PC-9 (cell line): ENCODE results near the gene HEPACAM. TPM values are rescaled to one million over a fixed set of nuclear protein-coding genes. Genes with fewer than 3 reads are reported as not detected.

Experiments used
- BruUV-seq: library from RNA; stranded (reverse); fragments of 400-500 nt; replicated peaks from 2 replicates; lab custom pipeline; 2021; lab: Mats Ljungman, UMichigan
- CTCF ChIA-PET: fragments of 300-600 bp; sonication (Branson Sonifier 250); formaldehyde crosslinking; loops from one replicate; lab custom pipeline; 2022; ENCODE audit warnings: antibody characterized with exemption; lab: Charles Lee
- POLR2A ChIA-PET: fragments of 300-600 bp; sonication (Branson Sonifier 250); formaldehyde crosslinking; loops from one replicate; lab custom pipeline; 2022; ENCODE audit warnings: antibody characterized with exemption; ENCODE audit not compliant: unreplicated experiment; lab: Charles Lee
- DNase-seq, 2 experiments: peaks; one replicate each; pipeline versions ENCODE4 v3.0.0 to v3.0.0-alpha.2; 2015 to 2022; ENCODE audit warnings: mixed read lengths in 1 of 2
- H2AFZ ChIP-seq: fragments of 200-600 bp; sonication (generic); 2 replicates; pipeline ENCODE4 v1.8.1; 2017; ENCODE audit warnings: antibody characterized with exemption
- H3F3A ChIP-seq: fragments of 200-600 bp; sonication (generic); 2 replicates; pipeline ENCODE4 v1.8.1; 2017; ENCODE audit warnings: antibody characterized with exemption, mild to moderate bottlenecking, low read depth; ENCODE audit not compliant: insufficient read depth
- H3K27ac ChIP-seq: fragments of 200-600 bp; sonication (generic); 2 replicates; pipeline ENCODE4 v1.6.1; 2016; ENCODE audit warnings: mixed run types
- H3K27me3 ChIP-seq: fragments of 200-600 bp; sonication (generic); 2 replicates; pipeline ENCODE4 v1.6.1; 2016; ENCODE audit warnings: low read depth, mixed run types; ENCODE audit not compliant: insufficient read depth
- H3K36me3 ChIP-seq: fragments of 200-600 bp; sonication (generic); 2 replicates; pipeline ENCODE4 v1.6.1; 2016; ENCODE audit warnings: low read depth, mixed run types
- H3K4me1 ChIP-seq: fragments of 200-600 bp; sonication (generic); replicated peaks from 2 replicates; pipeline ENCODE4 v1.6.1; 2016; ENCODE audit warnings: mixed run types; ENCODE audit not compliant: insufficient read depth
- H3K4me2 ChIP-seq: fragments of 200-600 bp; sonication (generic); 2 replicates; pipeline ENCODE4 v1.6.1; 2017; ENCODE audit warnings: mixed run types
- H3K4me3 ChIP-seq: fragments of 200-600 bp; sonication (generic); 2 replicates; pipeline ENCODE4 v1.6.1; 2016; ENCODE audit warnings: mixed run types
- H3K79me2 ChIP-seq: fragments of 200-600 bp; sonication (generic); 2 replicates; pipeline ENCODE4 v1.6.1; 2017; ENCODE audit warnings: low read depth, mixed run types
- H3K9me2 ChIP-seq: fragments of 200-600 bp; sonication (generic); 2 replicates; pipeline ENCODE4 v1.8.1; 2017; ENCODE audit warnings: mild to moderate bottlenecking; ENCODE audit not compliant: insufficient read depth
- H3K9me3 ChIP-seq: fragments of 200-600 bp; sonication (generic); 2 replicates; pipeline ENCODE4 v1.8.1; 2016; ENCODE audit warnings: low read depth; ENCODE audit not compliant: insufficient read depth
- H4K20me1 ChIP-seq: fragments of 200-600 bp; sonication (generic); 2 replicates; pipeline ENCODE4 v1.8.1; 2017; ENCODE audit not compliant: insufficient read depth
- EZH2 ChIP-seq: fragments of 200-600 bp; sonication (generic); IDR thresholded peaks from 2 replicates; pipeline ENCODE4 v1.8.0; 2017; ENCODE audit warnings: antibody characterized with exemption, low read depth
- intact Hi-C: fragments of 100-400 bp; cut with micrococcal nuclease; formaldehyde crosslinking; loops from one replicate; pipeline ENCODE4 v1.10.0; 2022; ENCODE audit not compliant: unreplicated experiment
- total RNA-seq: library from RNA; stranded (reverse); gene quantifications from 2 replicates; pipeline ENCODE4 v1.2.3, GENCODE V29; 2021
- TF ChIP-seq, protein P1 (sequence below): fragments of 200-600 bp; sonication (generic); conservative IDR thresholded peaks from 2 replicates; pipeline ENCODE4 v1.6.1; 2017; ENCODE audit warnings: mixed run types, antibody characterized with exemption, mild to moderate bottlenecking, moderate library complexity

HEPACAM gene
- total RNA-seq, 1 experiment from 2014 or later = not detected

DNA sequence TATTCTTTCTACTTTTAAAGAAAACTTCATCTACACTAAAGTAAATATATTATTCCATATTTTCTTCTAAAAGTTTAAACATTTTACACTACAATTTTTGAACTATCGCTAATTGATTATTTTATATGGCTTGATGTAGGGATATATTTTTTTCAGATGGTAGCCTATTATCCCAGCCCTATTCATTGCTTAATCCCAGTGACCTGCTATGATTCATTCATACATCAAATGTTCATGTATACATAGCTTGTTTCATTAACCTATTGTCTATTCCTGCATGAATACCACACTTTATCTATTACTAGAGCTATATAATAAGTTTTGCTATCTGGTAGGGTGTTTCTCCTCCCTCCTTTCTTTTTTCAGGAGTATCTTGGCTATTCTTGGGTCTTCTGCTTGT, 33.2 kb downstream of the HEPACAM start:
- no peak overlapping the region for H2AFZ ChIP-seq

DNA sequence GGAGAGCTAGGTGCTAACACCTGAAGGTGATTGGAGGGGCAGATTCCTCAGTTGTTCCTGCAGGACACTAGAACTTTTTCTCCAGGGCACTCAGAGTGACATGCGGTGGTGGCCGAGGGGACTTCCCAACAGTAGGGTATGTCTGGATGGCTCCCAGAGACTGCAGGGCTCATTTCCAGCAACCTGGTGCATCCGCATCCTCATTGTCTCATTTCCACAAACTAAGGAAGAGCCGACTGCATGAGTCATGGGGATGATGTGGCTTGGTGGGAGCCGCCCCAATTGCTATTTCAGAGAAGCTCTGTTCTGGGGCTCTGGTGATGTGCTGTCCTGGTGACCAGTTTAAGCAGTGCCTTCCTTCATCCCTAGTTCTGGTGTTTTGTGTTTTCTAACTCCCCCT, 35.4 kb downstream of the HEPACAM start:
- H3K79me2 ChIP-seq = no peaks in the 10 kb centered on the region
- H3K27ac ChIP-seq = peak overlapping the region; percentile 41
- H3K27me3 ChIP-seq = no peaks in the 10 kb centered on the region
- H4K20me1 ChIP-seq = no peaks in the 10 kb centered on the region
- ChIA-PET POLR2A (interaction anchor here (0.8 kb wide), 1 partner anchor 278 kb away, joined by 5 read pairs; no protein-coding TSS in a partner anchor), CTCF (no interaction called here)
- peaks cover 34% of the 10 kb centered on the region for H3K4me1 ChIP-seq
- H3K9me2 ChIP-seq = no peaks in the 10 kb centered on the region
- H3K4me2 ChIP-seq = peak overlapping the region; percentile 43
- H3F3A ChIP-seq = peaks cover 16% of the 10 kb centered on the region; the same call in 1 of the 2 replicates
- TF ChIP-seq EZH2 = no peak
- TF ChIP-seq, protein P1, sequence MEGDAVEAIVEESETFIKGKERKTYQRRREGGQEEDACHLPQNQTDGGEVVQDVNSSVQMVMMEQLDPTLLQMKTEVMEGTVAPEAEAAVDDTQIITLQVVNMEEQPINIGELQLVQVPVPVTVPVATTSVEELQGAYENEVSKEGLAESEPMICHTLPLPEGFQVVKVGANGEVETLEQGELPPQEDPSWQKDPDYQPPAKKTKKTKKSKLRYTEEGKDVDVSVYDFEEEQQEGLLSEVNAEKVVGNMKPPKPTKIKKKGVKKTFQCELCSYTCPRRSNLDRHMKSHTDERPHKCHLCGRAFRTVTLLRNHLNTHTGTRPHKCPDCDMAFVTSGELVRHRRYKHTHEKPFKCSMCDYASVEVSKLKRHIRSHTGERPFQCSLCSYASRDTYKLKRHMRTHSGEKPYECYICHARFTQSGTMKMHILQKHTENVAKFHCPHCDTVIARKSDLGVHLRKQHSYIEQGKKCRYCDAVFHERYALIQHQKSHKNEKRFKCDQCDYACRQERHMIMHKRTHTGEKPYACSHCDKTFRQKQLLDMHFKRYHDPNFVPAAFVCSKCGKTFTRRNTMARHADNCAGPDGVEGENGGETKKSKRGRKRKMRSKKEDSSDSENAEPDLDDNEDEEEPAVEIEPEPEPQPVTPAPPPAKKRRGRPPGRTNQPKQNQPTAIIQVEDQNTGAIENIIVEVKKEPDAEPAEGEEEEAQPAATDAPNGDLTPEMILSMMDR = no peak
- H2AFZ ChIP-seq = no peak overlapping the region
- H3K4me3 ChIP-seq = no peak overlapping the region
- intact Hi-C loops = no loop called here
- no peaks in the 10 kb centered on the region for H3K36me3 ChIP-seq
- no peaks in the 10 kb centered on the region for H3K9me3 ChIP-seq
- peak; percentile 42 to 51 for DNase-seq
- BruUV-seq = no TSS peak

More for the DNA sequence above, 33.2 kb downstream of the HEPACAM start:
- TF ChIP-seq EZH2 = no peak
- TF ChIP-seq, protein P1 = no peak
- H3K27me3 ChIP-seq = no peaks in the 10 kb centered on the region
- peaks cover 34% of the 10 kb centered on the region for H3K4me1 ChIP-seq
- no peaks in the 10 kb centered on the region for H3K79me2 ChIP-seq
- no peak overlapping the region for H3K4me2 ChIP-seq
- H3K4me3 ChIP-seq = no peak overlapping the region
- H4K20me1 ChIP-seq = no peaks in the 10 kb centered on the region
- H3F3A ChIP-seq = peaks cover 16% of the 10 kb centered on the region; the same call in 1 of the 2 replicates
- intact Hi-C loops = no loop called here
- no TSS peak for BruUV-seq
- no peaks in the 10 kb centered on the region for H3K9me3 ChIP-seq
- no peaks in the 10 kb centered on the region for H3K36me3 ChIP-seq
- POLR2A ChIA-PET = no interaction called here
- no peaks in the 10 kb centered on the region for H3K9me2 ChIP-seq
- CTCF ChIA-PET = no interaction called here
- no peak overlapping the region for H3K27ac ChIP-seq
- no peak for DNase-seq

DNA sequence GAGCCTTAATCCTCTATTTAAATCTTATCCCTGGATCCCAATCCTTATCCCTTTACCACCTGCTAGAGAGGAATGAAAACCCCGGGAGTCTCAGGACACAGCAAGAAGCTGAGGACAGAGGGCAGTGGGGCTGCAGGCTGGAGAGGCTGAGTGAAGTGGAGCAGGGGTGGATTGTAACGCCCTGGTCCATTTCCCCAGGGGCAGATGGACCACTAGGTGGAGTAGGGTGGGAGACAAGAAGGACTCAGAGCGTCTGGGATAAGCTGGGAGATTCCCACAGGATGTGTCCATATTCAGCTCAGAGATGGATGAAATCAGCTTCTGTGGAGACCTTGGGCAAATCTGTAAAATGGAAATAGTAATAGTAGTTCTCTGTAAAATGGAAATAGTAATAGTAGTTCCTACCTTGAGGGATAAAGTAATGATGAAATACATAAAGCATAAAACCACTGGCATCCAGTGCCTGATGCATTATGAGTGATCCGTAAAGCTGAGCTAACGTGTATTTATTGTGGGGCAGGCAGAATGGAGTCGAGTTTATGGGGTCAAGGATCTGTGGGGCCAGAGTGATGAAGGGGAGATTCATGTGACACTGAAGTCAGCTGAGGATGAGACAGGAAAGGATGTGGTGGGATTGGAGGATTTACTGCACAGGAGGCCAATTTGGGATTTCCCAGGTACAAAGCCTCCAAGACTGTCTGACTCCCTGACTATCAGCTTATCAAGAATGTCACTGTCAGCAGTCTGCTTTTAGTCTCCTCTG, 36.3 kb downstream of the HEPACAM start:
- intact Hi-C loops = no loop called here

More for the DNA sequence above, 36.3 kb downstream of the HEPACAM start:
- ChIA-PET CTCF (no interaction called here), POLR2A (no interaction called here)
- DNase-seq = no peak
- no peaks in the 10 kb centered on the region for H3K9me2 ChIP-seq
- peaks cover 34% of the 10 kb centered on the region for H3K4me1 ChIP-seq
- H3K9me3 ChIP-seq = no peaks in the 10 kb centered on the region
- H3K36me3 ChIP-seq = no peaks in the 10 kb centered on the region
- H3F3A ChIP-seq = peaks cover 16% of the 10 kb centered on the region; the same call in 1 of the 2 replicates
- H3K79me2 ChIP-seq = no peaks in the 10 kb centered on the region
- H2AFZ ChIP-seq = no peak overlapping the region
- peak overlapping the region; percentile 36 for H3K27ac ChIP-seq
- H4K20me1 ChIP-seq = no peaks in the 10 kb centered on the region
- TF ChIP-seq, protein P1 = no peak
- no peak for TF ChIP-seq EZH2
- no peaks in the 10 kb centered on the region for H3K27me3 ChIP-seq
- BruUV-seq = no TSS peak
- H3K4me2 ChIP-seq = peak overlapping the region; percentile 43; the same call in 1 of the 2 replicates
- no peak overlapping the region for H3K4me3 ChIP-seq
